T-helper 1 cell treated with Interleukin-12 subunit alpha and Interleukin-12 subunit beta and Interleukin-4 antibody, amounts not matched to agents 30 ng/mL and 1 ng/mL, for 36 hours (primary cell): Measurements from ENCODE around the gene SNORC. TPM values are rescaled to one million over a fixed set of nuclear protein-coding genes. Genes with fewer than 3 reads are reported as not detected.
"Not testable (repeated sequence)": the region's sequence is repeated elsewhere in the genome, so short reads cannot be mapped to it uniquely, and the experiment has no call there.

Experiments
- intact Hi-C: fragments of 100-400 bp; cut with micrococcal nuclease; formaldehyde crosslinking; loops from one replicate; pipeline ENCODE4 v1.15.1; 2024
- total RNA-seq: library from RNA; stranded (reverse); gene quantifications from 2 replicates; pipeline ENCODE4 v1.2.3, GENCODE V29; 2022

Gene SNORC
- 1.2 TPM in 2 replicates for total RNA-seq

DNA sequence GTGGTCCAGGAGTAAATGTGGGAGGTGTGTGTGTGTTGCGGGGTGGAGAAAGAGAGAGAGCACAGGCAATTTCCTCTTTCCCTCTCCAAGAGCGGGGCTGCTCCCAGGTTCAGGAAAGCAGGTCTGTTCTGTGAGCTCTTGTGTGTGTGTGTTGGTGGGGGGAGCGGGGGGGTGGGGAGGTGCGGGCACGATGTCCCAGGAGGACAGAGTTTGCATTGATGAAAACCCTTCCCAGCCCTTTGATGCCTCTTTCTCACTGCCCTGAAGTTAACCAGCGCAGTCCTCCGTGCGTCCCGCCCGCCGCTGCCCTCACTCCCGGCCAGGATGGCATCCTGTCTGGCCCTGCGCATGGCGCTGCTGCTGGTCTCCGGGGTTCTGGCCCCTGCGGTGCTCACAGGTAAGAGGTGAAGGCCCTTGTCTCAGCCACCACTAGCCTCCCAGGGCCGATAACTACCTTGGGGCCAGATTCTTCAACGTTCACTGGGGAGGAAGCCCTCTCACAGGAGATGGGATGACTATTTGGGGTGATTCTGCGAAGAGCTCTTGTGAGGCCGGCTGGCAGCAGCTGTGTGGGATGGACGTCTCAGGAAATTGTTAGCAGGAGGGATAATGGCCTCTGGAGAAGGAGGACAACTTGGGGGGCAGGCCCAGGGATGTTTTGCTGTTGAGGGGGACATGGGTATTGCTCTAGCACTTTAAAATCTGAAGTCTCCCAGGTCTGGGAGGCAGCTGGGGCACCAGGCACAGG, at the start of gene SNORC:
Gene SNORC (plus strand): TSS at position 247 of the 748 bp plus-strand sequence. CDS start 78 bp downstream, at position 325.
- intact Hi-C loops: no loop called here

DNA sequence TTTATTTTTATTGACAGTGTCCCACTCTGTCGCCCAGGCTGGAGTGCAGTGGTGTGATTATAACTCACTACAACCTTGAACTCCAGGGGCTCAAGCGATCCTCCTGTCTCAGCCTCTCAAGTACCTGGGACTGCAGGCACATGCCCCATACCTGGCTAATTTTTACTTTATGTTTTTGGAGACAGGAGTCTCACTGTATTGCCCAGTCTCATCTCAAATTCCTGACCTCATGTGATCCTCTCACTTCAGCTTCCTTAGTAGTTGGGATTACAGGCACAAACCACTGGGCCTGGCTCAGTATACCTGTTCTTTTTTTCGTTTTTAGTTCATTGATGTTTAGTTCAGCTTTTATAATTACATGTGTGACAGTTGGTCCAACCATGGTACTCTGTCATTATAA, 40.1 kb upstream of the SNORC start:
- intact Hi-C loops: no loop called here

DNA sequence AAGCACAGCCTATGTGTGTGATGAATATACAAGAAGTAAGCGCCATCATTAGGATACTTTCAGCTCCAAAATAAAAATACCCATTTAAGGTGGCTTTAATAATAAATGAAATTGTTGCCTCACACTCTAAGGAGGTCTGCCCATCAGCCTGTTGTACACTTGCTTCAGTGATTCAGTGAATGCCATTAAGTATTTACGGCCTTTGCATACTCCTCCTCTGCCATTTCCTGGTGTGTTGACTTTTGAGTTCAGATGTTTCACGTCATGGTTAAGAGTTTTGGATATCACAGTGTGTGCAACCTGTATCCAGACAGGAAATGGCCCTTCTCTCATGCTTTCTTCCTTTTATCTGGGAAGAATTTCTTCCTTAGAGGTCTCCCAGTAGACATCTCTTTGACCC, 38.6 kb upstream of the SNORC start:
- intact Hi-C loops: no loop called here

DNA sequence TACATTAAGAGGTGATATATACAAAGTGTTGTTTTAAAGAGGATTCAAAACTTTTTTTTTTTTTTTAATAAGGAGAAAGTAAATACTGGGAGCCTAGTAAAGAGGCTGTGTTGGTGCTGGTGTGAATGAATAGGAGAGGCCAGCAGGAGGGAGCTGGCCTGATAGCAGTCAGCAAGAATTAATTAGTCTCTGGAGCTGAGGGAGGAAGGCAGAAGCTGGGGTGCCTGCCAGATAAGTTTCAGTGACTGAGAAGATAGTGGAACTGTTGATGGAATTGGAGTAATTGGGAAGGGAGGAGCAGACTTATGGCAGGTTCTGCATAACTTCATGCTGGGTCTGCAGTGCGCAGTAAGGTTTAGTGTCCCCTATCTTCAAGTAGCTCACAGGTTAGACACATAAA, 36.2 kb upstream of the SNORC start:
- intact Hi-C loops: no loop called here

DNA sequence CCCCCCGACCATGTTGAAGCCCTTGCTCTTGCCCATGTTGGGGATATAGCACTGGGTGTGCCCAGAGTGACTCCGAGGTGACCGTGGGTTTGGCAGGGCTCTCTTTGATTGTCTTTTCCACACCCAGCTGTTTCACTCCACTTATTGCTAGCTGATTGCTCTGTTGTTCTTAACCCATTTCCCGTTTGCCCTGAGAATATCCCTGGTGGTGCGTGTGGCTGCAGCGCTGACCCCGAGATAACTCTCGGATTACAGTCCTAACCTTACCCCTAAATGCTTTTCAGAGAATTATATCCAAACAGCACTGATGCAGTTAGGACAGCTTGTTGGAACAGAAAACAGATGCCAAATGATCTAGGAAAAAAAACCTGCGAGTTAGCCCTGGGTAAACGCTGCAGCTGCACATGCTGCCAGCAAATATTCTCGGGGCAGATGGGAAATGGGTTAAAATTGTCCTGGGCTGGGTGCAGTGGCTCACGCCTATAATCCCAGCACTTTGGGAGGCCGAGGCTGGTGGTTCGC, 34.3 kb upstream of the SNORC start:
- intact Hi-C loops: loop anchor here (5.0 kb wide), 2 partner anchors 247 to 417 kb away; partner anchors contain the start of gene ATG16L1

DNA sequence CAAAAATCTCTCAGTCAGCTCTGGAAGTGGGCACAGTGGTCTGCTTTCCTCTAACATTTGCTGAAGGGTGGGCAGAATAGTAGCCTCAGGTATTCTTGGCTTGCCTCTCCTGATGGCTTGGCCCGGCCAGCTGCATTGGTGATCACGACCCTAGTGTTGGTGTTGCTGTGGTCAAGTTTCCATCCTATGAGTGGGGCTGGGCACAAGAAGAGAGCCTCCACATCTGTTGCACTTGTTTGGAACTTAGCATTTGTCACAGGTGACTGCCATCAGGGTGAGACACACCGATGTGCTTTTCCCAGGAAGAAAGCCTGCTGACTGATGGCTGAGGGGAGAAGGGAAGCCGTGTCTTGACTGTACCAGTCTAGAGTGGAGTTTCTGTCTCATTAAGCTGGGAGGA, 33.1 kb upstream of the SNORC start:
- intact Hi-C loops: loop anchor here (5.0 kb wide), 2 partner anchors 245 to 415 kb away; partner anchors contain the start of gene ATG16L1

DNA sequence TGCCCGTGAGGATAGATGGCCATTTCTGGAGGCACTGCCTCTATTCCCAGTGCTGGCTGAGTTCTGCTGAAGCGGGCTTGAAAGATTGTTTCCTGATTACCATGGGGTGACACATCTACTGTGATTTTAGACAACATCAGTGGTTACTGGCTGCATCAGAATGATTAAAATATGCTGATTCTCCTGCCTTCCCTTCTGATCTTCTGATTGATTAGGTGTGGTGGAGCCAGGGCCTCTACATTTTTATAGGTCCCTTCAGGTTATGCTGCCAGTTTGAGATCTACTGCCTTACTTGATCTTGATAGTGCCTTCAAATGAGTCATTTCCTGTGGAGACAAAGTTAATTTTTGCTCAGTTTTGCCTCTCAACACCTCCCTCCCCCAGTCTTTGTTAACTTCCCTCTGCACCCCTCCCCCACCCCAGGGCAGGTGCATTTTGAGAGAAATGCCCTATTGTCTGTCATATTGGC, 31.6 kb upstream of the SNORC start:
- intact Hi-C loops: loop anchor here (1.0 to 5.0 kb wide), 5 partner anchors 56 to 432 kb away; partner anchors contain the start of gene ATG16L1

DNA sequence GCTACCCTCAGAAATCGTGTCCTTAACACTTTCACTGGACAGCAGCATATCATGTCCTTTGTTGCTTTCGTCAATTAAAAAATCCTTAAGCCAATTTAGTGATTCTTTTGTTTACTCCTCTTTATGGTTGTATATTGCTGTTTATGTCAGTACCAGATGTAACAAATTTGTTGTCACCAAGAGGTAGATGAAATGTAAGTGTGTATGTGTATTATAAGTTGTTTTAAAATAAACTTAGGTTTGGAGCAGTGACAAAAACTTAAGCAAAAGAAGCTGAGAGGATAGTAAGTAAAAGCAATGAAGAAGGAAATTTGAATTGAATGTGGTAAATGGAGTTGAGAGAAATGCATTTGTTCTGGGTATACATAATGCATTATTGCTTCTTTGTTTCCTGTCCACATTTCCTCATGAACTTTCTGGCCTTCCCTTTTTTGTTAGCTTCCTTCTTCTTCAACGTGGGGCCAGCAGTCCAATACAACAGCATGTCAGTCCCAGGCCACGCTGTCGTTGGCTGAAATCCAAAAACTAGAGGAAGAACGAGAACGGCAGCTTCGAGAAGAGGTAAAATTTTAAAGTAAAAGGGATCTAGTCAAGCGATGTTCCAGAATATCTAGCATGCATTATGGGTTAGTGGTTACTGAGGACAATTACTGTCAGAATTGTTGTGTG, 30.5 kb upstream of the SNORC start:
- intact Hi-C loops: loop anchor here (5.0 kb wide), 2 partner anchors 243 to 413 kb away; partner anchors contain the start of gene ATG16L1

DNA sequence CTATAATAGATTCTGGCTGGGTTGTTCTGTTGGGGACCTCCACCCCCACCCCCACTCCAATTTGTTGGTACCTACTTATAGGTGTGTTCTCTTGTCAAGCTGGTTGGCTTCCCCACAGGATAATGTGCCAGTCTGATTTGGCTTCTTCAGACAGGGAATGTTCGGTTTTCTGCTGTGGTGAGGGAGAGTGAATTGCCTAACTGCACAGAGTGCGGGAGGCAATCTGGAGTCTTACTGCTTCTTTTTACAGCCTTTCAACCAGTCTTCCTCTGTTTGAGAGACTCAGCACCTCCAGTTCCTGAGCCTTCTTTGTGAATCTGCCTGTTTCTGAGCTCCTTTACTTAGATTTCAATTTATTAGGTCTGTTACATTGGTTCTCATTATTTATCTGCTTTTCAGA, 27.4 kb upstream of the SNORC start:
- intact Hi-C loops: no loop called here

DNA sequence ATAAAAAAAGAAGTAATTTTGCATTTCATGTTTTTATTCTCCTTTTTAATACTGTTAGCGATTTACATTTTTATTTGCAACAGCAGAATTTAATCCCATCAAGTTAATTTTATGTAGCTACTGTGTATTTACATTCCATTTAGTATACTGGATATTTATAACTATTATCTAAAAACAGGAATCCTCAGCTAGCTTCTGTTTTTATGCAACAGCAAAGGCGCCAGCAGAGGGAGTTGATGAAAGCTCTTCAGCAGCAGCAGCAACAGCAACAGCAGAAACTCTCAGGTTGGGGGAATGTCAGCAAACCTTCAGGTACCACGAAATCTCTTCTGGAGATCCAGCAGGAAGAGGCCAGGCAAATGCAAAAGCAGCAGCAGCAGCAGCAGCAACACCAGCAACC, 26.2 kb upstream of the SNORC start:
- intact Hi-C loops: no loop called here

DNA sequence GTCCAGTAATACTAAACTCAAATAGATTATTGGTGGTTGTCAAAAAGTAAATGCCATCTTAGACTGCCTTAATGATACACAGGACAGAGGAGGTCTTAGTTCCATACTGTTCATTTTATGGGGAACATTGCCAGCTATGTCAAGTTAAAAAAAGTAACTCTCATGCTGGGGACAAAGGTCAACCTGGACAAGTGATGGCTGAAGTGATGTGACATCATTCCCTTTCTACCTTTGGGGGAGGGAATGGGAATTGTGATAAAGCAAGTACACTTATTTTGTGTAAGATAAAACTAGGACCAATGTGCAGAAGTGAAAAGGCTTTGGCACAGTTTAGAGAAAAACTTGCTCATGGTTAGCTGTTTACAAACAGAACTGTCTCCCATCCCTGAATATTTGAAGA, 24.0 kb upstream of the SNORC start:
- intact Hi-C loops: no loop called here

DNA sequence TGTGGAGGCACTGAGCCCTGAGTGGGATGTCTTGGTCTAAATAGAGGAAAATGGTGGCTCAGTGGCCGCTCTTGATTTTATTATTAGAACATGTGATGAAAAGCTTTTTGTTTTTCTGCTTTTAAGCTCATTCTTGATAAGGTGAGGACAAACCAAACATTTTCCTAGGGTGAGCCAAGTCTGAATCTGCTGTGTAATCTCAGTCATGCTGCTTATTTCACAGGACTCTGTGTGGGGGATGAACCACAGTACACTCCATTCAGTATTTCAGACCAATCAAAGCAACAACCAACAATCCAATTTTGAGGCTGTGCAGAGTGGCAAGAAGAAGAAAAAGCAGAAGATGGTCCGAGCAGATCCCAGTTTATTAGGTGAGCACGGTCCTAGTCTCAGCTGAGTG, 20.0 kb upstream of the SNORC start:
- intact Hi-C loops: no loop called here

DNA sequence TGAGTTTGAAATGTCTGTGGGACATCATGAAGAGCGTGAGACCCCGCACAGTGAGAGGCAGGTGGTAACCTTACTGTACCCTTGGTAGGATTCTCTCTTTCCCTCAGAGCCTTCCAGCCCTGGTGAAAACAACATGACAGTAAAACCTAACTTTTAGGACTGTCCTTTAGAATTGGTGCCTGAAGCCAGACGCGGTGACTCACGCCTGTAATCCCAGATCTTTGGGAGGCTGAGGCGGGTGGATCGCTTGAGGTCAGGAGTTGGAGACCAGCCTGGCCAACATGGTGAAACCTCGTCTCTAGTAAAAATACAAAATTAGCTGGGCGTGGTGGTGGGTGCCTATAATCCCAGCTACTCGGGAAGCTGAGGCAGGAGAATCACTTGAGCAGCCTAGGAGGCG, 18.0 kb upstream of the SNORC start:
- intact Hi-C loops: not testable (repeated sequence)

DNA sequence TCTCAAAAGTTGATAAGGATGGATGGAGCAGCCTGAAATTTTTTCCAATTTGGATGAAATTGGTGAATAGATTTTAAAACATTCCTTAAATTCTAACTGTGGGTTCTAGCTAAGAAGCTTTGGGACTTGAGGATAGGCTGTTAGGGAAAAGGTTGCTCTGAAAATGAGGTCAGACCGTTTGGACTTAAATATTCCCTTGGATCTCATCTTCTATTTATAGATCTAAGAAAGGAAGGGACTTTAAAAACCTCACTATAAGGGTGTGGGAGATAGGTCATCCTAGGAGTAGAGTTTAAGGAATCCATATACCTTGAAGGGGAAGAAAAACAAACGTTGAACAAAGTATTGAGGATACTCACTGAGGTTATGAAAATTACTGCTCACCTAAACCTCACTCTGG, 17.4 kb upstream of the SNORC start:
- intact Hi-C loops: loop anchor here (1.0 kb wide), 5 partner anchors 177 to 591 kb away; partner anchors contain the start of gene ATG16L1

DNA sequence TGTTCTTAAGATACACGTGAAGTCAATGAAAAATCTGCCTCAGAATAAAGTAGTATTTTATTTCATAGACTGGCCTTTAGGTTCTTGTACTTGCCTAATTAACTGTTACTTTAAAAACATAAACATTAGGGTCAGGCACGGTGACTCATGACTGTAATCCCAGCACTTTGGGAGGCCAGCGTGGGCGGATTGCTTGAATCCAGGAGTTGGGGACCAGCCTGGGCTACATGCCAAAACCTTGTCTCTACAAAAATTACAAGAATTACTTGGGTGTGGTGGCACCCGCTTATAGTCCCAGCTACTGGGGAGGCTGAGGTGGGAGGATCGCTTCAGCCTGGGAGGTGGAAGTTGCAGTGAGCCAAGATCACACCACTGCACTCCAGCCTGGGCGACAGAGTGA, 16.0 kb upstream of the SNORC start:
- intact Hi-C loops: no loop called here

DNA sequence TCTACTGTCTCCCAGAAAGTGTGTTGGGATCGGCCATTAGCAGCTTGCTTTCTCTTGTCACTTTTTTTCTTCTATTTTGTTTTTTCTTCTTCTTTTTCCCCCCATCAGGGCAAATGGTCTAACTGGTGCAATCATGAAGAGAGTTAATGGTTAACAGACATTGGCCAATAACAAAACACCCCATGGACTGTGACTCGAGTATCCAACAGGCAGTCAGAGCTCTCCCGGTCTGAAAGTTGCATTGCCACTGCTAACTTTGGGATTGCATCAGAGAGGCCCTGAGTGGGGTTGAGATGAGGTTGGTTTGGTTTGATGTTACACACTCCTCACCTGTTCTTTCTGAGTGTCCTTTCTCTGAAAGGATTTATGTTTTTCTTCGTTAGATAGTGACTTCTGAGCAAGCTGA, 12.9 kb upstream of the SNORC start:
- intact Hi-C loops: no loop called here

DNA sequence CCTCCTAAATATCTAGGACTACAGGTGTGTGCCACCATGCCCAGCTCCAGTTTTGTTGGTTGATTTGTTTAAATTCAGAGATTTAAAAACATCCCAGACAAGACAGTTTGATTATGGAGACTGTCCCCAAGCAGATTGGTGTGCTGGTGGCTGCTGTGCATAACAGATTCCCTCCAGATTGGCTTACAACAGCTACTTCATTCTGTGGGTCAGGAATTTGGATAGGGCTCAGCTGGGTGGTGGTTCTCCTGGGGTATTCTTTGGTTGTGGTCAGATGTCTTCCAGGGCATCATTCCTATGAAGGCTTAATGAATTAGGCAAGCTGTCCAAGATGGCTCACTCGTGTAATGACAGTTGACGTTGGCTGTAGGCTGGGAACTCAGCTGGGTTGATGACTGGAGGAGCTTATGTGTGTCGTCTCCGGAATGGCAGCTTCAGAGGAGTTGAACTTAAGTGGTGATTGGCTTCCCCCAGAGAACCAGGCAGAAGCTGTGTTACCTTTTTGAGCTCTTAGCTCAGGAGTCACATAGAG, 10.6 kb upstream of the SNORC start:
- intact Hi-C loops: no loop called here

DNA sequence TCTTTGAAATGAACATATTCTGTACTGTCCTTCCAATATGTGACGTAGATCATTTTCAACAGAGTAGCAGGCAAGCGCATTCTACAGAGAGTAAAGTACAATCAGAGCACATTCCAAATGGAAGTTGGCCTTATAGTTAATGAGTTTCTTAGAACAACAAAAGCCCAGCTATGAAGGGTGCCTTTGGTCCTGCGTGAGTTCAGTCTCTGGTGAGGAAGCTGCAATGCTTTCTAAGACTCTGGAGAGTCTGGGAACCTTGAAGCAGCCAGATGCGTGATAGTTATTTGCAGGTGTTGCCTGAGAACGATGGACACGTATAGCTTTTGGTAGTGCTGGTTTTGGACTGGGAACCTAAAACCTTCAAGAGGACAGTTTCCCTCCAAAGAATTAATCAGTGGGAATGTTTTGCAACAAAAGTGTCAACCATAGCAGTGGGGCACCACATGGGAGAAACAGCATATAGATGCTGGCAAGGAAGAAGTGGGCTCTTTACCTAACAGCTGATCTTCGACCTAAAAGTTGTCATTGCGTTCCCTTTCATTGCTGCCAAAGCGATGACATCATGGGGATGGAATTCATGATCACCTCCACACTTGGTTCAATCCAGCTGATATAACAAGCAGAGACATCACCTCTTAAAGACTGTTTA, 9.3 kb upstream of the SNORC start:
- intact Hi-C loops: no loop called here

DNA sequence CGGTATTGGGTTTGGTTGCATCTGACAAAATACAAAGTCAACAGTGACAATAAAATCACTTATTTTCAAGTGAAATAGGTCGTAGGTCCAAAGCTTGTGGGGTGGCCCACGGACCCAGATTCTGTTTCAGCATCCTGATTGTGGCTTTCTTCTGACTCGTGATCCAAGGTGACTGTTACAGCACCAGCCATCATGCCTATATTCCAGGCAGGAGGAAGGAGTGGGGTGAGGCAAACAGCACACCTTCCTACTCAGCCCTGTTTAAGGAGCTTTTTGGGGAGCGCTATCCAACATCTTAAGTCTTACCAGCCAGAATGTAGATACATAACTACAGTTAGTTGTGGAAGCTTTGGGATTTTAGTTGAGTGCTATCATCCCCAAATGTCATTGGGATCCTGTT, 8.7 kb upstream of the SNORC start:
- intact Hi-C loops: no loop called here

DNA sequence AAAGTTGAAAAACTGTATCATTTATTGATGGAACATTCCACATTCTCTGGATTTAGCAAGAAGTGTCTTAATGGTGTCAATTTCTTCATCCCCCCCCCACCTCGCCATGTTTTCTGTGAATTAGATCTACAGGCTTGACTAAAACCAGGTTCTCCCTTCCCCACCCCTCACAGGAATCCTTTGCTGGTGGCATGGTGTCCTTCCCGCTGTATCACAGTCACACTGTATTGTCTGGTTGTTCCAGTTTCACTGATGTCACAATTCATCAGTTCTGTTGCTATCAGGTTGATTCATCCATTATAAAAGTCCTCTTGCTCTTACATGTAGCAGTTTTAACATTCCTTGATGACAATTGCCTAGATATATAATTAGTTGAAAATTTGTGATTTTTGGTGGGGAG, 6.1 kb upstream of the SNORC start:
- intact Hi-C loops: no loop called here

DNA sequence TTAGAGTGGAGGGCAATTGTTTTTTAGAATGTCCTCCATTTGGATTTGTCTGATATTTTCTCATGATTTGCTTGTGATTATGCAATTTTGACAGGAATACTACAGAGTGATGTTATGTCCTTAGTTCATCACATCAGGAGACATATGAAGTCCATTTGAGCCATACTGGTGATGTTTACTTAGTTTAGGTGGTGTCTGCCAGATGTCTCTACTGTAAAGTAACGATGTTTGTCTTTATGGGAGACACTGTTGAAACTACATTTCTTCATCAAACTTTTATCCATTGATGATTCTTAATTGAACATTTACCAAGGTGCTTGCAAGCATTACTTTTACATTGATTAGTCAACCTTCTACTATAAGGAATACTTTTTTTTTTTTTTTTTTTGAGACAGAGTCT, 4.9 kb upstream of the SNORC start:
- intact Hi-C loops: no loop called here

DNA sequence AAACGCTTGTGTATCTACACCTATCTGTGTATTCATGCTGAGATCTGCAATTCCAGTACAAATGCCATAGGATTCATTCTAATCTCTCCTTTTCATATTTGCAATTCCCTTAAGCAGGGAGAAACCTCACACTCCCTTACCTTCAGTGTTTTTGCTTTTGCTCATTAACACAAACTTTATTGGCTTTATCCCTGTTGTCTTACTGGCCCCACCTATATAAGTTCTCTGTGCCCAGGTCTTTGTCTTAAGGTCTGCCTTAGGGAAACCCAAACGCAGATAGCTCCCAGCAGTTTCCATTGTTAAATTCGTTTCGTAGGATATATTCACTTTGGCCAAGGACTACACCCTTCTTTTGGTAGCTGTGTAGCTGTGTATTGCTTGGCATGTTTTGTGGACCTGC, 4.0 kb upstream of the SNORC start:
- intact Hi-C loops: no loop called here
